GM23338 (cell line): ENCODE data around the gene TMEM9. TPM values are rescaled to one million over a fixed set of nuclear protein-coding genes. Genes with fewer than 3 reads are reported as not detected.

Source experiments
- ATAC-seq: fragments of 200-7000 bp; cut with Tn5 transposase; 3 replicates; pipeline ENCODE4 v1.9.1; 2020
- DNase-seq: peaks from one replicate; pipeline ENCODE4 v3.0.0-alpha.2; 2015; ENCODE audit warnings: low spot score
- H2AFZ ChIP-seq: fragments of 200-600 bp; sonication (generic); 2 replicates; pipeline ENCODE4 v1.8.0; 2016; ENCODE audit warnings: antibody characterized with exemption, mild to moderate bottlenecking, moderate library complexity
- H3F3A ChIP-seq: fragments of 200-600 bp; sonication (generic); replicated peaks from 2 replicates; pipeline ENCODE4 v1.8.0; 2017; ENCODE audit warnings: antibody characterized with exemption, mixed run types, low read depth
- H3K27ac ChIP-seq: fragments of 200-600 bp; sonication (generic); 2 replicates; pipeline ENCODE4 v1.6.1; 2016; ENCODE audit warnings: low read depth
- H3K27me3 ChIP-seq: fragments of 200-600 bp; sonication (generic); 2 replicates; pipeline ENCODE4 v1.8.0; 2016; ENCODE audit warnings: mild to moderate bottlenecking, mixed run types, moderate library complexity; ENCODE audit not compliant: insufficient read depth
- H3K36me3 ChIP-seq: fragments of 200-600 bp; sonication (generic); 2 replicates; pipeline ENCODE4 v1.8.0; 2016; ENCODE audit warnings: mild to moderate bottlenecking; ENCODE audit not compliant: insufficient read depth
- H3K4me1 ChIP-seq: fragments of 200-600 bp; sonication (generic); 2 replicates; pipeline ENCODE4 v1.8.0; 2016; ENCODE audit warnings: mild to moderate bottlenecking, moderate library complexity; ENCODE audit not compliant: insufficient read depth
- H3K4me2 ChIP-seq: fragments of 200-600 bp; sonication (generic); 2 replicates; pipeline ENCODE4 v1.7.1; 2017; ENCODE audit warnings: mixed run types
- H3K4me3 ChIP-seq: fragments of 200-600 bp; sonication (generic); 2 replicates; pipeline ENCODE4 v1.6.1; 2016; ENCODE audit warnings: mixed run types
- H3K79me2 ChIP-seq: fragments of 200-600 bp; sonication (generic); replicated peaks from 2 replicates; pipeline ENCODE4 v1.8.0; 2017; ENCODE audit warnings: mild to moderate bottlenecking; ENCODE audit not compliant: insufficient read depth
- H3K9me2 ChIP-seq: fragments of 200-600 bp; sonication (generic); 2 replicates; pipeline ENCODE4 v1.8.0; 2017; ENCODE audit not compliant: insufficient read depth
- H4K20me1 ChIP-seq: fragments of 200-600 bp; sonication (generic); replicated peaks from 2 replicates; pipeline ENCODE4 v1.8.0; 2017; ENCODE audit warnings: mild to moderate bottlenecking; ENCODE audit not compliant: insufficient read depth
- H3K27ac Mint-ChIP-seq: 2 replicates; pipeline ENCODE4 v1.8.0; 2020; ENCODE audit warnings: inconsistent platforms, mild to moderate bottlenecking, moderate library complexity, mixed read lengths
- H3K27me3 Mint-ChIP-seq: 3 replicates; pipeline ENCODE4 v1.8.0; 2022; ENCODE audit warnings: low read depth, mild to moderate bottlenecking, moderate library complexity, mixed read lengths, inconsistent platforms; ENCODE audit not compliant: insufficient read depth, poor library complexity
- H3K36me3 Mint-ChIP-seq: 3 replicates; pipeline ENCODE4 v1.8.0; 2021; ENCODE audit warnings: low read depth, mild to moderate bottlenecking, inconsistent platforms, moderate library complexity, mixed read lengths
- H3K4me1 Mint-ChIP-seq: 3 replicates; pipeline ENCODE4 v1.8.0; 2020; ENCODE audit warnings: mild to moderate bottlenecking, inconsistent platforms, mixed read lengths
- H3K4me3 Mint-ChIP-seq: 3 replicates; pipeline ENCODE4 v1.8.0; 2021; ENCODE audit warnings: moderate library complexity, mild to moderate bottlenecking, inconsistent platforms, mixed read lengths
- H3K9me3 Mint-ChIP-seq: 3 replicates; pipeline ENCODE4 v1.8.0; 2020; ENCODE audit warnings: moderate library complexity, mild to moderate bottlenecking, inconsistent platforms, mixed read lengths
- CREB1 ChIP-seq: fragments of 250-450 bp; sonication (Bioruptor Pico); IDR thresholded peaks from 2 replicates; pipeline ENCODE4 v1.5.0; 2020; ENCODE audit warnings: low read depth, mild to moderate bottlenecking, moderate library complexity
- EZH2 ChIP-seq: fragments of 200-600 bp; sonication (generic); IDR thresholded peaks from one replicate; pipeline ENCODE4 v1.8.0; 2017; ENCODE audit warnings: antibody characterized with exemption, mild to moderate bottlenecking, low read depth; ENCODE audit not compliant: unreplicated experiment
- EZH2phosphoT487 ChIP-seq: fragments of 200-600 bp; sonication (generic); IDR thresholded peaks from one replicate; pipeline ENCODE4 v1.8.1; 2018; ENCODE audit warnings: antibody characterized with exemption; ENCODE audit not compliant: unreplicated experiment
- JUNB ChIP-seq: IDR thresholded peaks from one replicate; pipeline ENCODE4 v1.6.1; 2016; ENCODE audit warnings: antibody characterized with exemption; ENCODE audit not compliant: unreplicated experiment
- NANOG ChIP-seq: IDR thresholded peaks from 2 replicates; pipeline ENCODE4 v1.6.1; 2016; ENCODE audit warnings: antibody characterized with exemption, borderline replicate concordance
- POLR2AphosphoS5 ChIP-seq: IDR thresholded peaks from 2 replicates; pipeline ENCODE4 v1.6.1; 2016; ENCODE audit warnings: antibody characterized with exemption, low read depth
- STAT1 ChIP-seq: IDR thresholded peaks from one replicate; pipeline ENCODE4 v1.6.1; 2016; ENCODE audit warnings: antibody characterized with exemption; ENCODE audit not compliant: unreplicated experiment
- ZNF331 ChIP-seq: fragments of 250-450 bp; sonication (Bioruptor Pico); IDR thresholded peaks from 2 replicates; pipeline ENCODE4 v1.5.0; 2020; ENCODE audit warnings: low read depth, mild to moderate bottlenecking, moderate library complexity
- polyA plus RNA-seq: library from polyadenylated mRNA; unstranded; fragments of >200 nt; fragmentation: Nextera tagmentation; extraction: Ambion mirVana; gene quantifications from 2 replicates; pipeline ENCODE4 v1.2.1, GENCODE V29; 2016
- total RNA-seq: library from RNA; depleted of rRNA; stranded (reverse); fragments of >200 nt; shearing (Covaris generic); gene quantifications from 2 replicates; pipeline ENCODE4 v1.2.3, GENCODE V29; 2014
- TF ChIP-seq, protein P1 (sequence below), 2 experiments: fragments of 200-600 bp in 1 of 2; sonication (generic) in 1 of 2; conservative IDR thresholded peaks; 2 replicates each; pipeline versions ENCODE4 v1.5.1 to v1.6.1; 2016 to 2017; ENCODE audit warnings: antibody characterized with exemption in 2 of 2, low read depth in 2 of 2, mild to moderate bottlenecking in 2 of 2, moderate library complexity in 1 of 2
- TF ChIP-seq, protein P2 (sequence below): fragments of 250-450 bp; sonication (Bioruptor Pico); IDR thresholded peaks from 2 replicates; pipeline ENCODE4 v1.5.0; 2020; ENCODE audit warnings: mild to moderate bottlenecking, moderate library complexity
- TF ChIP-seq, protein P3 (sequence below): IDR thresholded peaks from 2 replicates; pipeline ENCODE4 v1.6.1; 2016; ENCODE audit warnings: antibody characterized with exemption
- TF ChIP-seq, protein P4 (sequence below): IDR thresholded peaks from one replicate; pipeline ENCODE4 v1.6.1; 2018; ENCODE audit warnings: antibody characterized with exemption; ENCODE audit not compliant: unreplicated experiment

TMEM9 gene
- total and polyA plus RNA-seq, 2 experiments from 2014 or later: 78.6 to 147 TPM

DNA sequence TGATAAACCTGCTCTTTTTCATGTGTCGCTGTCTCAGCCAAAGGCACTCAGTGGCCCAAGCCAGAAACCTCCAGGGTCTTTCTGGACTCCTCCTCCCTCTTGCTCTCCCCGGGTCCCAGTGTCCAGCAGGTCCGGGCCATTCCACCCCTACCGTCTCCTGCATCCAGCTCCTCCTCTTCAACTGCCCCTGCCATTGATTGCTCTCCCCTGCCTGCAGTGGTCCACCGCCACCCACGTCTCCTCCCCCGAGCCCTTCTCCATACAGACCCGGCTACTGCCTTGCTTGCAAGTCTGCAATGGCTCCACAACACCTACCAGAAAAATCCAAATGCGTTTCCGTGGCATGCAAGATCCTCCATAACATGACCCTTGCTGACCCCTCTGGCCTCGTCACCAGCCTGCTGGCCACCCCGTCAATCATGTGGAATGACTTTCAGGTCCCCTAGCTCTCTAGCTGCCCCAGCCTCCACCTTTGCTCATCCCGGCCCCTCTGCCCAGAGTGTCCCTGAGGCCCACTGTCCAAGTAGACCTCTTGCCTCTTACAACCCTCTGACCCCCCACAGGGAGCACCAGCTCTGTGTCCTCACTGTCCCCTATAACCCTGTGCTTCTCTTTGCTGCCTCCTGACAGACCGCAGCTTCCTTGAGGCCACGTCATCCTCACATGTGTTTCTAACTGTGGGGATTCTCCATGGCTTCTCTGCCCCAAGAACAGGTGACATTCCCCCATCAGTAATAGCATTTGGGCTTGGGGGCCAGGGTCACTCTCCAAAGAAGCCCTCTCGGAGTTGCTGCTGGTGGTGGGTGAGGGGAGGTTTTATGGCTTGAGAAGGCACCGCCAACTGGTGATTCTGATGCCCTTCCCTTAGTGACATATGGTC lies 57.1 kb downstream of the TMEM9 start:
- no peak overlapping the region for H2AFZ ChIP-seq
- no peaks in the 10 kb centered on the region for H3K27me3 ChIP-seq
- Mint-ChIP-seq H3K27me3 (peaks cover 7% of the 10 kb centered on the region), H3K4me1 (peaks cover 8% of the 10 kb centered on the region), H3K9me3 (no peaks in the 10 kb centered on the region), H3K27ac (no peak overlapping the region), H3K36me3 (no peaks in the 10 kb centered on the region), H3K4me3 (no peak overlapping the region)
- no peaks in the 10 kb centered on the region for H3K79me2 ChIP-seq
- H3K36me3 ChIP-seq: no peaks in the 10 kb centered on the region
- ATAC-seq (no peak), DNase-seq (no peak)
- H3K4me3 ChIP-seq: no peak overlapping the region
- no peak overlapping the region for H3K27ac ChIP-seq
- H4K20me1 ChIP-seq: no peaks in the 10 kb centered on the region
- no peak overlapping the region for H3K4me2 ChIP-seq
- H3K9me2 ChIP-seq: no peaks in the 10 kb centered on the region
- TF ChIP-seq, protein P1, sequence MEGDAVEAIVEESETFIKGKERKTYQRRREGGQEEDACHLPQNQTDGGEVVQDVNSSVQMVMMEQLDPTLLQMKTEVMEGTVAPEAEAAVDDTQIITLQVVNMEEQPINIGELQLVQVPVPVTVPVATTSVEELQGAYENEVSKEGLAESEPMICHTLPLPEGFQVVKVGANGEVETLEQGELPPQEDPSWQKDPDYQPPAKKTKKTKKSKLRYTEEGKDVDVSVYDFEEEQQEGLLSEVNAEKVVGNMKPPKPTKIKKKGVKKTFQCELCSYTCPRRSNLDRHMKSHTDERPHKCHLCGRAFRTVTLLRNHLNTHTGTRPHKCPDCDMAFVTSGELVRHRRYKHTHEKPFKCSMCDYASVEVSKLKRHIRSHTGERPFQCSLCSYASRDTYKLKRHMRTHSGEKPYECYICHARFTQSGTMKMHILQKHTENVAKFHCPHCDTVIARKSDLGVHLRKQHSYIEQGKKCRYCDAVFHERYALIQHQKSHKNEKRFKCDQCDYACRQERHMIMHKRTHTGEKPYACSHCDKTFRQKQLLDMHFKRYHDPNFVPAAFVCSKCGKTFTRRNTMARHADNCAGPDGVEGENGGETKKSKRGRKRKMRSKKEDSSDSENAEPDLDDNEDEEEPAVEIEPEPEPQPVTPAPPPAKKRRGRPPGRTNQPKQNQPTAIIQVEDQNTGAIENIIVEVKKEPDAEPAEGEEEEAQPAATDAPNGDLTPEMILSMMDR (conservative IDR thresholded peaks at IDR 0.05; ENCODE audit: low read depth in 2 of 2): no peak
- TF ChIP-seq, protein P2, sequence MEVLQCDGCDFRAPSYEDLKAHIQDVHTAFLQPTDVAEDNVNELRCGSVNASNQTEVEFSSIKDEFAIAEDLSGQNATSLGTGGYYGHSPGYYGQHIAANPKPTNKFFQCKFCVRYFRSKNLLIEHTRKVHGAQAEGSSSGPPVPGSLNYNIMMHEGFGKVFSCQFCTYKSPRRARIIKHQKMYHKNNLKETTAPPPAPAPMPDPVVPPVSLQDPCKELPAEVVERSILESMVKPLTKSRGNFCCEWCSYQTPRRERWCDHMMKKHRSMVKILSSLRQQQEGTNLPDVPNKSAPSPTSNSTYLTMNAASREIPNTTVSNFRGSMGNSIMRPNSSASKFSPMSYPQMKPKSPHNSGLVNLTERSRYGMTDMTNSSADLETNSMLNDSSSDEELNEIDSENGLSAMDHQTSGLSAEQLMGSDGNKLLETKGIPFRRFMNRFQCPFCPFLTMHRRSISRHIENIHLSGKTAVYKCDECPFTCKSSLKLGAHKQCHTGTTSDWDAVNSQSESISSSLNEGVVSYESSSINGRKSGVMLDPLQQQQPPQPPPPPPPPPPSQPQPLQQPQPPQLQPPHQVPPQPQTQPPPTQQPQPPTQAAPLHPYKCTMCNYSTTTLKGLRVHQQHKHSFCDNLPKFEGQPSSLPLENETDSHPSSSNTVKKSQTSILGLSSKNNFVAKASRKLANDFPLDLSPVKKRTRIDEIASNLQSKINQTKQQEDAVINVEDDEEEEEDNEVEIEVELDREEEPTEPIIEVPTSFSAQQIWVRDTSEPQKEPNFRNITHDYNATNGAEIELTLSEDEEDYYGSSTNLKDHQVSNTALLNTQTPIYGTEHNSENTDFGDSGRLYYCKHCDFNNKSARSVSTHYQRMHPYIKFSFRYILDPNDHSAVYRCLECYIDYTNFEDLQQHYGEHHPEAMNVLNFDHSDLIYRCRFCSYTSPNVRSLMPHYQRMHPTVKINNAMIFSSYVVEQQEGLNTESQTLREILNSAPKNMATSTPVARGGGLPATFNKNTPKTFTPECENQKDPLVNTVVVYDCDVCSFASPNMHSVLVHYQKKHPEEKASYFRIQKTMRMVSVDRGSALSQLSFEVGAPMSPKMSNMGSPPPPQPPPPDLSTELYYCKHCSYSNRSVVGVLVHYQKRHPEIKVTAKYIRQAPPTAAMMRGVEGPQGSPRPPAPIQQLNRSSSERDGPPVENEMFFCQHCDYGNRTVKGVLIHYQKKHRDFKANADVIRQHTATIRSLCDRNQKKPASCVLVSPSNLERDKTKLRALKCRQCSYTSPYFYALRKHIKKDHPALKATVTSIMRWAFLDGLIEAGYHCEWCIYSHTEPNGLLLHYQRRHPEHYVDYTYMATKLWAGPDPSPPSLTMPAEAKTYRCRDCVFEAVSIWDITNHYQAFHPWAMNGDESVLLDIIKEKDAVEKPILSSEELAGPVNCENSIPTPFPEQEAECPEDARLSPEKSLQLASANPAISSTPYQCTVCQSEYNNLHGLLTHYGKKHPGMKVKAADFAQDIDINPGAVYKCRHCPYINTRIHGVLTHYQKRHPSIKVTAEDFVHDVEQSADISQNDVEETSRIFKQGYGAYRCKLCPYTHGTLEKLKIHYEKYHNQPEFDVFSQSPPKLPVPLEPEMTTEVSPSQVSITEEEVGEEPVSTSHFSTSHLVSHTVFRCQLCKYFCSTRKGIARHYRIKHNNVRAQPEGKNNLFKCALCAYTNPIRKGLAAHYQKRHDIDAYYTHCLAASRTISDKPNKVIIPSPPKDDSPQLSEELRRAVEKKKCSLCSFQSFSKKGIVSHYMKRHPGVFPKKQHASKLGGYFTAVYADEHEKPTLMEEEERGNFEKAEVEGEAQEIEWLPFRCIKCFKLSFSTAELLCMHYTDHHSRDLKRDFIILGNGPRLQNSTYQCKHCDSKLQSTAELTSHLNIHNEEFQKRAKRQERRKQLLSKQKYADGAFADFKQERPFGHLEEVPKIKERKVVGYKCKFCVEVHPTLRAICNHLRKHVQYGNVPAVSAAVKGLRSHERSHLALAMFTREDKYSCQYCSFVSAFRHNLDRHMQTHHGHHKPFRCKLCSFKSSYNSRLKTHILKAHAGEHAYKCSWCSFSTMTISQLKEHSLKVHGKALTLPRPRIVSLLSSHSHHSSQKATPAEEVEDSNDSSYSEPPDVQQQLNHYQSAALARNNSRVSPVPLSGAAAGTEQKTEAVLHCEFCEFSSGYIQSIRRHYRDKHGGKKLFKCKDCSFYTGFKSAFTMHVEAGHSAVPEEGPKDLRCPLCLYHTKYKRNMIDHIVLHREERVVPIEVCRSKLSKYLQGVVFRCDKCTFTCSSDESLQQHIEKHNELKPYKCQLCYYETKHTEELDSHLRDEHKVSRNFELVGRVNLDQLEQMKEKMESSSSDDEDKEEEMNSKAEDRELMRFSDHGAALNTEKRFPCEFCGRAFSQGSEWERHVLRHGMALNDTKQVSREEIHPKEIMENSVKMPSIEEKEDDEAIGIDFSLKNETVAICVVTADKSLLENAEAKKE (CRISPR knock-in tag): no peak
- TF ChIP-seq, protein P3, sequence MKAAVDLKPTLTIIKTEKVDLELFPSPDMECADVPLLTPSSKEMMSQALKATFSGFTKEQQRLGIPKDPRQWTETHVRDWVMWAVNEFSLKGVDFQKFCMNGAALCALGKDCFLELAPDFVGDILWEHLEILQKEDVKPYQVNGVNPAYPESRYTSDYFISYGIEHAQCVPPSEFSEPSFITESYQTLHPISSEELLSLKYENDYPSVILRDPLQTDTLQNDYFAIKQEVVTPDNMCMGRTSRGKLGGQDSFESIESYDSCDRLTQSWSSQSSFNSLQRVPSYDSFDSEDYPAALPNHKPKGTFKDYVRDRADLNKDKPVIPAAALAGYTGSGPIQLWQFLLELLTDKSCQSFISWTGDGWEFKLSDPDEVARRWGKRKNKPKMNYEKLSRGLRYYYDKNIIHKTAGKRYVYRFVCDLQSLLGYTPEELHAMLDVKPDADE: no peak
- no peak for TF ChIP-seq NANOG
- no peak for TF ChIP-seq EZH2phosphoT487
- no peak for TF ChIP-seq STAT1
- TF ChIP-seq, protein P4, sequence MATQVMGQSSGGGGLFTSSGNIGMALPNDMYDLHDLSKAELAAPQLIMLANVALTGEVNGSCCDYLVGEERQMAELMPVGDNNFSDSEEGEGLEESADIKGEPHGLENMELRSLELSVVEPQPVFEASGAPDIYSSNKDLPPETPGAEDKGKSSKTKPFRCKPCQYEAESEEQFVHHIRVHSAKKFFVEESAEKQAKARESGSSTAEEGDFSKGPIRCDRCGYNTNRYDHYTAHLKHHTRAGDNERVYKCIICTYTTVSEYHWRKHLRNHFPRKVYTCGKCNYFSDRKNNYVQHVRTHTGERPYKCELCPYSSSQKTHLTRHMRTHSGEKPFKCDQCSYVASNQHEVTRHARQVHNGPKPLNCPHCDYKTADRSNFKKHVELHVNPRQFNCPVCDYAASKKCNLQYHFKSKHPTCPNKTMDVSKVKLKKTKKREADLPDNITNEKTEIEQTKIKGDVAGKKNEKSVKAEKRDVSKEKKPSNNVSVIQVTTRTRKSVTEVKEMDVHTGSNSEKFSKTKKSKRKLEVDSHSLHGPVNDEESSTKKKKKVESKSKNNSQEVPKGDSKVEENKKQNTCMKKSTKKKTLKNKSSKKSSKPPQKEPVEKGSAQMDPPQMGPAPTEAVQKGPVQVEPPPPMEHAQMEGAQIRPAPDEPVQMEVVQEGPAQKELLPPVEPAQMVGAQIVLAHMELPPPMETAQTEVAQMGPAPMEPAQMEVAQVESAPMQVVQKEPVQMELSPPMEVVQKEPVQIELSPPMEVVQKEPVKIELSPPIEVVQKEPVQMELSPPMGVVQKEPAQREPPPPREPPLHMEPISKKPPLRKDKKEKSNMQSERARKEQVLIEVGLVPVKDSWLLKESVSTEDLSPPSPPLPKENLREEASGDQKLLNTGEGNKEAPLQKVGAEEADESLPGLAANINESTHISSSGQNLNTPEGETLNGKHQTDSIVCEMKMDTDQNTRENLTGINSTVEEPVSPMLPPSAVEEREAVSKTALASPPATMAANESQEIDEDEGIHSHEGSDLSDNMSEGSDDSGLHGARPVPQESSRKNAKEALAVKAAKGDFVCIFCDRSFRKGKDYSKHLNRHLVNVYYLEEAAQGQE: no peak
- no peak for TF ChIP-seq JUNB
- no peak for TF ChIP-seq POLR2AphosphoS5
- TF ChIP-seq ZNF331: no peak
- TF ChIP-seq EZH2: no peak
- TF ChIP-seq CREB1: no peak
- H3F3A ChIP-seq: no peaks in the 10 kb centered on the region
- no peaks in the 10 kb centered on the region for H3K4me1 ChIP-seq
